Vagina (tissue), 2 donors: ENCODE data around the gene ZNF207.

Experiments
- POLR2A ChIP-seq, 2 donors: fragments of 450-650 bp; IDR thresholded peaks; one replicate each; pipeline ENCODE4 v1.6.1; 2017; ENCODE audit warnings: antibody characterized with exemption in 2 of 2, mild to moderate bottlenecking in 2 of 2, moderate library complexity in 2 of 2
- POLR2AphosphoS5 ChIP-seq, 2 donors: sonication (generic); formaldehyde crosslinking; IDR thresholded peaks; one replicate each; pipeline ENCODE4 v1.9.0; 2017; ENCODE audit warnings: antibody characterized with exemption in 2 of 2, mild to moderate bottlenecking in 2 of 2, low read depth in 1 of 2; ENCODE audit not compliant: insufficient read depth in 1 of 2
- TF ChIP-seq, protein P1 (sequence below), 3 experiments: fragments of 450-650 bp in 2 of 3; fragments of 200-600 bp in 1 of 3; sonication (generic) in 1 of 3; IDR thresholded peaks; one replicate each; pipeline ENCODE4 v1.5.1; 2017 to 2019; ENCODE audit warnings: antibody characterized with exemption in 3 of 3, mild to moderate bottlenecking in 2 of 3, moderate library complexity in 2 of 3

DNA sequence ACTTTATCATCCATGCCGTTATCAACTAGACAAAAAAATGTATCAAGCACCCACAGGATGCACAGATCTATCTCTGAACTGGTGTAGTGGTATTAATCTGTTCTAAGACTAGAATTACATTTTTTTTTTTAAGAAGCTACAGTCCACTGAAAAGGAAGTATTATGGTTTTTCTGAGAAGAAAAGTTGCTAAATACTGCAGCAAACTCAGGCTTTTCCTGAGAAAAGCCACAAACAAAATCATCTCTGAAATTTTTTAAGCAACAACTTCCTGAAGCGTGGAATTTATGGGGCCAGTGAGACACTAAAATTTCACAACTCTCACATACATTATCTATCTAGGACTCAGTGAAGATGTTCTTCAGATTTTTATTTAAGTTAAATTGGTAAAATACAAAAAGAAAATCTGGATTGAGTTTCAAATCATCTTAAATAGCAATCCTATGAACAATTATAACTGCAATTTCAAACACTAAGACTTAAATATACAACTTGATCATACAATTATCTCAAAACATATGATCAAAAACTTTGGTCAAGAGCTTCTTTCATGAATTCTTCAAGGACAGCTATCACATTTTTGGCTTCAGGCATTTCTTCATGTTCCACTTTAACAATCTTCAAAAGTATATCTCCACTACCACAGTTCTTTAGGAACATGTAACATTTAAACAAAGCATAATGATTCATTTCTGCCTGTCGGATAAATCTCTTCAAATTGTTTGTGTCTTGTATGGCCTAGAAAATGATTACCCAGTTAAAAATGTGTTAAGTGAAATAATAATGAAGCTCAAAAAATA is 18.5 kb upstream of the ZNF207 start:
- TF ChIP-seq, protein P1, sequence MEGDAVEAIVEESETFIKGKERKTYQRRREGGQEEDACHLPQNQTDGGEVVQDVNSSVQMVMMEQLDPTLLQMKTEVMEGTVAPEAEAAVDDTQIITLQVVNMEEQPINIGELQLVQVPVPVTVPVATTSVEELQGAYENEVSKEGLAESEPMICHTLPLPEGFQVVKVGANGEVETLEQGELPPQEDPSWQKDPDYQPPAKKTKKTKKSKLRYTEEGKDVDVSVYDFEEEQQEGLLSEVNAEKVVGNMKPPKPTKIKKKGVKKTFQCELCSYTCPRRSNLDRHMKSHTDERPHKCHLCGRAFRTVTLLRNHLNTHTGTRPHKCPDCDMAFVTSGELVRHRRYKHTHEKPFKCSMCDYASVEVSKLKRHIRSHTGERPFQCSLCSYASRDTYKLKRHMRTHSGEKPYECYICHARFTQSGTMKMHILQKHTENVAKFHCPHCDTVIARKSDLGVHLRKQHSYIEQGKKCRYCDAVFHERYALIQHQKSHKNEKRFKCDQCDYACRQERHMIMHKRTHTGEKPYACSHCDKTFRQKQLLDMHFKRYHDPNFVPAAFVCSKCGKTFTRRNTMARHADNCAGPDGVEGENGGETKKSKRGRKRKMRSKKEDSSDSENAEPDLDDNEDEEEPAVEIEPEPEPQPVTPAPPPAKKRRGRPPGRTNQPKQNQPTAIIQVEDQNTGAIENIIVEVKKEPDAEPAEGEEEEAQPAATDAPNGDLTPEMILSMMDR (IDR thresholded peaks at IDR 0.05) = no peak
- TF ChIP-seq POLR2A (IDR thresholded peaks at IDR 0.05) (no peak), POLR2AphosphoS5 (IDR thresholded peaks at IDR 0.05; ENCODE audit: insufficient read depth in 1 of 2, low read depth in 1 of 2) (no peak)
